Trophoblast cell (in vitro differentiated cells and primary cell): Measurements from ENCODE around the gene SEC16A.
A peak's percentile ranks its signal among the peaks of the same experiment; 100 is the strongest.

Source experiments
- DNase-seq, 2 donors: peaks; one replicate each; pipeline ENCODE4 v3.0.0-alpha.2; 2016
- H2AFZ ChIP-seq: 2 replicates; pipeline ENCODE4 v1.6.1; 2013; ENCODE audit warnings: low read length, moderate library complexity, mild to moderate bottlenecking; ENCODE audit not compliant: insufficient read depth, poor library complexity
- H2AK5ac ChIP-seq: 2 replicates; pipeline ENCODE4 v1.6.1; 2013; ENCODE audit warnings: mild to moderate bottlenecking, low read length
- H2BK120ac ChIP-seq: 2 replicates; pipeline ENCODE4 v1.6.1; 2013; ENCODE audit warnings: low read length, mild to moderate bottlenecking, moderate library complexity; ENCODE audit not compliant: insufficient read depth, poor library complexity
- H2BK12ac ChIP-seq: 2 replicates; pipeline ENCODE4 v1.6.1; 2013; ENCODE audit warnings: mild to moderate bottlenecking, low read length, moderate library complexity
- H2BK5ac ChIP-seq: 2 replicates; pipeline ENCODE4 v1.6.1; 2013; ENCODE audit warnings: low read length, low read depth, moderate library complexity, mild to moderate bottlenecking; ENCODE audit not compliant: poor library complexity
- H3K14ac ChIP-seq: 2 replicates; pipeline ENCODE4 v1.6.1; 2013; ENCODE audit warnings: mild to moderate bottlenecking, low read length
- H3K18ac ChIP-seq: 2 replicates; pipeline ENCODE4 v1.6.1; 2013; ENCODE audit warnings: mild to moderate bottlenecking, low read length
- H3K23ac ChIP-seq: 2 replicates; pipeline ENCODE4 v1.6.1; 2013; ENCODE audit warnings: low read length
- H3K27ac ChIP-seq: 2 replicates; pipeline ENCODE4 v1.5.1; 2013; ENCODE audit warnings: low read depth, mild to moderate bottlenecking, inconsistent platforms, low read length, moderate library complexity
- H3K27me3 ChIP-seq: 2 replicates; pipeline ENCODE4 v1.6.1; 2013; ENCODE audit warnings: inconsistent platforms, mild to moderate bottlenecking, low read length, moderate library complexity; ENCODE audit not compliant: insufficient read depth
- H3K36me3 ChIP-seq, 2 experiments: 1 replicate in 1 of 2; 2 replicates in 1 of 2; pipeline ENCODE4 v1.6.1; 2013; ENCODE audit warnings: low read length in 2 of 2, mild to moderate bottlenecking in 2 of 2, moderate library complexity in 1 of 2; ENCODE audit not compliant: insufficient read depth in 2 of 2, control insufficient read depth in 1 of 2
- H3K4ac ChIP-seq: 2 replicates; pipeline ENCODE4 v1.6.1; 2013; ENCODE audit warnings: low read depth, mild to moderate bottlenecking, low read length, moderate library complexity
- H3K4me1 ChIP-seq, 2 experiments: 1 replicate in 1 of 2; 2 replicates in 1 of 2; pipeline ENCODE4 v1.6.1; 2013; ENCODE audit warnings: low read length in 2 of 2, mild to moderate bottlenecking in 2 of 2, moderate library complexity in 1 of 2; ENCODE audit not compliant: insufficient read depth in 2 of 2, control insufficient read depth in 1 of 2
- H3K4me2 ChIP-seq: 2 replicates; pipeline ENCODE4 v1.6.1; 2013; ENCODE audit warnings: inconsistent platforms, mild to moderate bottlenecking, low read length, moderate library complexity
- H3K4me3 ChIP-seq: 2 replicates; pipeline ENCODE4 v1.5.1; 2013; ENCODE audit warnings: mild to moderate bottlenecking, low read depth, low read length, inconsistent platforms
- H3K79me1 ChIP-seq: one replicate; pipeline ENCODE4 v1.6.1; 2013; ENCODE audit warnings: low read length
- H3K79me2 ChIP-seq: 2 replicates; pipeline ENCODE4 v1.6.1; 2013; ENCODE audit warnings: low read length, mild to moderate bottlenecking; ENCODE audit not compliant: control insufficient read depth, insufficient read depth, poor library complexity
- H3K9ac ChIP-seq: 2 replicates; pipeline ENCODE4 v1.6.1; 2013; ENCODE audit warnings: mild to moderate bottlenecking, low read length
- H3K9me3 ChIP-seq: 2 replicates; pipeline ENCODE4 v1.6.1; 2013; ENCODE audit warnings: low read depth, mild to moderate bottlenecking, control low read depth, inconsistent platforms, low read length; ENCODE audit not compliant: insufficient read depth
- H4K12ac ChIP-seq: 2 replicates; pipeline ENCODE4 v1.6.1; 2013; ENCODE audit warnings: low read depth, mild to moderate bottlenecking, low read length, moderate library complexity
- H4K8ac ChIP-seq: 2 replicates; pipeline ENCODE4 v1.6.1; 2013; ENCODE audit warnings: low read depth, mild to moderate bottlenecking, low read length, moderate library complexity
- H4K91ac ChIP-seq: one replicate; pipeline ENCODE4 v1.6.1; 2013; ENCODE audit warnings: low read depth, mild to moderate bottlenecking, low read length, moderate library complexity
- WGBS: extraction: QIAGEN DNeasy Blood & Tissue Kit; methylation state at CpG from one replicate; pipeline ENCODE4 v1.1.7; 2013; ENCODE audit warnings: missing lambda C conversion rate; ENCODE audit not compliant: insufficient read length, insufficient coverage; ENCODE audit errors: extremely low coverage; 5-methylcytosine and 5-hydroxymethylcytosine counted together

The SEC16A gene

GRCh38 chr9:136525207-136525606 lies 42.4 kb upstream of the SEC16A start:
- no peak overlapping the region for H3K14ac ChIP-seq
- no peaks in the 10 kb centered on the region for H3K4me1 ChIP-seq
- H3K9ac ChIP-seq = no peak overlapping the region
- H3K9me3 ChIP-seq = no peaks in the 10 kb centered on the region
- H2AFZ ChIP-seq = no peak overlapping the region
- no peaks in the 10 kb centered on the region for H3K79me2 ChIP-seq
- no peaks in the 10 kb centered on the region for H3K27me3 ChIP-seq
- H2BK5ac ChIP-seq = no peak overlapping the region
- WGBS = no CpG with 5 or more reads among the region's 21 CpGs
- no peak overlapping the region for H3K4ac ChIP-seq
- no peak overlapping the region for H4K8ac ChIP-seq
- no peak overlapping the region for H4K91ac ChIP-seq
- no peak overlapping the region for H2BK120ac ChIP-seq
- no peak overlapping the region for H3K4me2 ChIP-seq
- no peak overlapping the region for H3K23ac ChIP-seq
- H3K18ac ChIP-seq = no peak overlapping the region
- no peak for DNase-seq
- no peak overlapping the region for H3K4me3 ChIP-seq
- H2BK12ac ChIP-seq = no peak overlapping the region
- peaks cover 0 to 7% of the 10 kb centered on the region in 2 experiments for H3K36me3 ChIP-seq
- no peaks in the 10 kb centered on the region for H3K79me1 ChIP-seq
- no peak overlapping the region for H2AK5ac ChIP-seq
- no peak overlapping the region for H4K12ac ChIP-seq
- no peak overlapping the region for H3K27ac ChIP-seq

GRCh38 chr9:136522314-136523237 lies 39.7 kb upstream of the SEC16A start:
- H4K91ac ChIP-seq = no peak overlapping the region
- no peaks in the 10 kb centered on the region for H3K79me1 ChIP-seq
- no peak overlapping the region for H3K23ac ChIP-seq
- no peaks in the 10 kb centered on the region for H3K4me1 ChIP-seq
- H3K9ac ChIP-seq = no peak overlapping the region
- H4K12ac ChIP-seq = no peak overlapping the region
- H3K27ac ChIP-seq = no peak overlapping the region
- no peaks in the 10 kb centered on the region for H3K27me3 ChIP-seq
- no peak overlapping the region for H3K4me2 ChIP-seq
- H3K36me3 ChIP-seq = peaks cover 14 to 25% of the 10 kb centered on the region in 2 experiments
- no peak overlapping the region for H3K4me3 ChIP-seq
- no peak overlapping the region for H3K18ac ChIP-seq
- no peak overlapping the region for H3K14ac ChIP-seq
- H3K4ac ChIP-seq = no peak overlapping the region
- H2BK12ac ChIP-seq = no peak overlapping the region
- no peak overlapping the region for H2AK5ac ChIP-seq
- no peaks in the 10 kb centered on the region for H3K79me2 ChIP-seq
- H2AFZ ChIP-seq = no peak overlapping the region
- H4K8ac ChIP-seq = no peak overlapping the region
- no peak overlapping the region for H2BK5ac ChIP-seq
- H3K9me3 ChIP-seq = no peaks in the 10 kb centered on the region
- peak in 1 of 2 donors; percentile 22 for DNase-seq
- no CpG with 5 or more reads among the region's 59 CpGs for WGBS
- no peak overlapping the region for H2BK120ac ChIP-seq

GRCh38 chr9:136521537-136521936 lies 38.7 kb upstream of the SEC16A start:
- Histone ChIP-seq H3K79me1 (no peaks in the 10 kb centered on the region), H3K36me3 (peaks cover 20 to 30% of the 10 kb centered on the region in 2 experiments), H4K8ac (no peak overlapping the region), H3K4ac (no peak overlapping the region), H2BK12ac (no peak overlapping the region), H3K14ac (no peak overlapping the region), H3K23ac (no peak overlapping the region), H2AFZ (no peak overlapping the region), H2BK5ac (no peak overlapping the region), H3K4me3 (no peak overlapping the region), H3K27me3 (no peaks in the 10 kb centered on the region), H3K18ac (no peak overlapping the region), H3K9ac (no peak overlapping the region), H2BK120ac (no peak overlapping the region), H3K79me2 (no peaks in the 10 kb centered on the region), H3K4me2 (no peak overlapping the region), H4K12ac (no peak overlapping the region), H3K27ac (no peak overlapping the region), H3K4me1 (no peaks in the 10 kb centered on the region), H4K91ac (no peak overlapping the region), H3K9me3 (no peaks in the 10 kb centered on the region), H2AK5ac (no peak overlapping the region)
- no CpG with 5 or more reads among the region's 10 CpGs for WGBS
- peak; percentile 30 to 41 for DNase-seq

- no peak overlapping the region for H2AFZ ChIP-seq
- H4K8ac ChIP-seq = no peak overlapping the region
- H3K27ac ChIP-seq = no peak overlapping the region
- H4K12ac ChIP-seq = no peak overlapping the region
- no peaks in the 10 kb centered on the region for H3K79me1 ChIP-seq
- H2BK5ac ChIP-seq = no peak overlapping the region
- no peak overlapping the region for H2AK5ac ChIP-seq
- no peaks in the 10 kb centered on the region for H3K27me3 ChIP-seq
- DNase-seq = no peak
- no peak overlapping the region for H3K4me3 ChIP-seq
- H3K36me3 ChIP-seq = peaks cover 27 to 38% of the 10 kb centered on the region in 2 experiments
- no peak overlapping the region for H3K14ac ChIP-seq
- H3K4me2 ChIP-seq = no peak overlapping the region
- H3K18ac ChIP-seq = no peak overlapping the region
- no peaks in the 10 kb centered on the region for H3K9me3 ChIP-seq
- H3K79me2 ChIP-seq = no peaks in the 10 kb centered on the region
- H3K23ac ChIP-seq = no peak overlapping the region
- no peaks in the 10 kb centered on the region for H3K4me1 ChIP-seq
- H3K4ac ChIP-seq = no peak overlapping the region
- no peak overlapping the region for H4K91ac ChIP-seq
- H2BK120ac ChIP-seq = no peak overlapping the region
- H3K9ac ChIP-seq = no peak overlapping the region
- no CpG with 5 or more reads among the region's 20 CpGs for WGBS
- no peak overlapping the region for H2BK12ac ChIP-seq
These were observed 37.3 kb upstream of the SEC16A start for GRCh38 chr9:136520053-136520540.
